ENCODE measurements around the gene PRMT2. TPM values are rescaled to one million over a fixed set of nuclear protein-coding genes. Genes with fewer than 3 reads are reported as not detected.
"Not testable (repeated sequence)": the region's sequence is repeated elsewhere in the genome, so short reads cannot be mapped to it uniquely, and the experiment has no call there.

Gene PRMT2
- total RNA-seq, 1 donor from 2014 or later, result 15.3 TPM

DNA sequence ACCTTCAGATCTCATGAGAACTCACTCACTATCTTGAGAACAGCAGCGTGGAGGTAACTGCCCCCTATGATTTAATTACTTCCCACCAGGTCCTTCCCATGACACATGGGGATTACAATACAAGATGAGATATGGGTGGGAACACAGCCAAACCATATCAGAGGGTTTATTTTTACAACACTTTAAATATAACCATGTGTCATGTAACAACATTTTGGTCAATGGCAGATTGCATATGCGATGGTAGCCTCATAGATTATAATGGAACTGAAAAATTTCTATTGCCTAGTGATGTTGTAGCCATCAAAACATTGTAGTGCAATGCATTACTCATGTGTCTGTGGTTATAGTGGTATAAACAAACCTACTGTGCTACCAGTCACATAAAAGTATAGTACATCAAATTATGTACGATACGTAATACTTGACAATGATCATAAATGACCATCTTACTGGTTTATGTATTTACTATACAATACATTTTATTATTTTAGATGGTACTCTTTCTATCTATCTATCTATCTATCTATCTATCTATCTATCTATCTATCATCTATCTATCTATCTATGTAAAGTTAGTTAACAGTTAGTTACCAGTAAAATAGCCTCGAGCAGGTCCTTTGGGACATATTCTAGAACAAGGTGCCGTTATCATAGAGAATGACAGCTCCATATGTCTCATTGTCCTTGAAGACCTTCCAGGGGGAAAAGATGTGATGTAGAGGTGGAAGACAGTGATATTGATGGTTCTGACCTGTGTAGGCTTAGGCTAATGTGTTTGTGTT, 18.0 kb upstream of the PRMT2 start:
- DNase-seq (ENCODE audit: low spot score) (no peak), ATAC-seq (no peak)

DNA sequence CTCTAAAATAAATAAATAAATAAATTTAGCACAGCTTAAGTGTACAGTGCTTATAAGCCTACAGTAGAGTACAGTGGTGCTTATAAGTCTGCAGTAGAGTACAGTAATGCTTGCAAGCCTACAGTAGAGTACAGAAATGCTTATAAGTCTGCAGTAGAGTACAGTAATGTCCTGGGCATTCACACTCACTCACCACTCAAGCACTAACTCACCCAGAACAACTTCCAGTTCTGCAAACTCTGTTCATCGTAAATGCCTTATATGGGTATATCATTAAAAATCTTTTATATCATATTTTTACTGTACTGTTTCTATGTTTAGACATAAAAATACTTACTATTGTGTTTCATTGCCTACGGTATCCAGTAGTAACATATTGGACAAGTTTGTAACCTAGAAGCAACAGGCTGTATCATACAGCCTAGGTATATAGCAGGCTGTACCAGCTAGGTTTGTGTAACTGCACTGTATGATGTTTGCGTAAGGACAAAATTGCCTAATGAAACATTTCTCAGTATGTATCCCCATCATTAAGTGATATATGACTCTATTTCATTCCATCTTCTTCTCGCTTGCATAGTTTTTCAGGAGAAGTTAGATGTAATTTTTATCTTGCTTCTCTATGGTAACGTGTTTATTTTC, 16.6 kb upstream of the PRMT2 start:
- DNase-seq (ENCODE audit: low spot score), result no peak
- ATAC-seq, result no peak

DNA sequence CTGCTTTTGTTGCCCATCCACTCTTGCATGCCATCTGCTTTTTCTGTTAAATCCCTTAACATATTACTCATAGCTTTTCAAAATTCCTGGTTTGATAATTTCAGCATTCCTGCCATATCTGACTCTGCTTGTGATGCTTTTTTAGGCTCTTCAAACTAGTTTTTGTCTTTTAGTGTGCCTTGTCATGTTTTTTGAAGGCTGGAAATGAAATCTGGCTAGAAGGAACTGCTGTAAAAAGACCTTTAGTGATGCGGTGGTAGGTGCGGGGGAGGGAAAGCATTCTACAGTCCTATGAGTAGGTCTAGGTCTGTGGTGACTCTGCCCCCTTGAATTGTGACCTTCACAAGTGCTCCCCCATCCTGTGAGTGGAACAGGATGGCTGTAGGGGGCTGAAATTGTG, 15.6 kb upstream of the PRMT2 start:
- DNase-seq (ENCODE audit: low spot score) (no peak), ATAC-seq (no peak)

DNA sequence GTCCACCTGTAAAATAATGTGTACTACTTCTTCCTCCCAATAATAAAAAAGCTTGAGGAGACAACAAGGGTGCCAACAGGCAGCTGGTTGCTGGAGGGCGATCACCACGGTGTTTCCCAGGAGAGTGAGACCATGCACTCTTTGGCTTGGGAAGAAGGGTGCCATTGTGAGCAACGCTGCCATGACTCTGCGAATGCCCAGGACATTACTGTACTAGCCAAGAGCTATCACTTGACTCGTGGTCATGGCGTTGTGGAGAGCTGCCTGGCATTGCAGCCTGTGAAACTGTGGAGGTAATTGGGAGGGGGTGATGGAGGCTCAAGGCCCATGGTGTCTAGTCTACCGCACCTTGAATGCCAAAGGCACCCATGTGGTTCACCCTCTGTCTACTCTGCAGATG, 14.6 kb upstream of the PRMT2 start:
- ATAC-seq (no peak), DNase-seq (ENCODE audit: low spot score) (no peak)

DNA sequence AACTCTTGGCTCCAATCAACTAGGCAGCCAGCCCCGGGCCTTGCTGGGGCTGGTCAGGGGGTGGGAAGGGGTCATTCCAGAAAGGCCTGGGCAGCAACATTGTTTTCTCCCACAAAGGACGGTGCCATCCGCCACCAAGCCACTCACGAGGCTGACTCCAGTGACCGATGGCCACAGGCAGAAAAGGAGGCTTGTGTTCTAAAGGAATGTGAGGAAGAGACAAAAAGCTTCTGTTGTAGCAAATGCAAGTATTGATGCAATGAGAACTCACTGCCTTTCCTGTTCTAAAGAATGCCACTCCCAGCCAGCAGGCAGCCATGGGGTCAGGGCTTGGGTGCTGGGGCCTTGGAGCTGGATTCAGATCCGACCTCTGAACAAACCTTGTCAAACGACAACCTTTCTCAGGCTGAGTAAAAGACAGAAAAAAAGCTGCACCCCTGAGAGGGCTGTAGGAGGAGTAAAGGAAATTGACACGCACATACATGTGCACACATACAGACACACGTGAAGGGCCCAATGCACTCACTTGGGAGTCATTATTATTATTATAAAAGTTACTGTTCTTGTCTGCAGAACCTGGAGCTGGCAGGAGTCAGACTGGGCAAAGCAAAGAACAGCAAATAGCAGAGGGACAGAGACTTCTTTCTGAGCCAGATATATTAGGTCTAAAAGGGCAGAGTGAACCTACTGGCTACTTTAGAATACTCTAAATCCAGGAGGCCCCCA, 13.9 kb upstream of the PRMT2 start:
- peak; percentile 78 for ATAC-seq

DNA sequence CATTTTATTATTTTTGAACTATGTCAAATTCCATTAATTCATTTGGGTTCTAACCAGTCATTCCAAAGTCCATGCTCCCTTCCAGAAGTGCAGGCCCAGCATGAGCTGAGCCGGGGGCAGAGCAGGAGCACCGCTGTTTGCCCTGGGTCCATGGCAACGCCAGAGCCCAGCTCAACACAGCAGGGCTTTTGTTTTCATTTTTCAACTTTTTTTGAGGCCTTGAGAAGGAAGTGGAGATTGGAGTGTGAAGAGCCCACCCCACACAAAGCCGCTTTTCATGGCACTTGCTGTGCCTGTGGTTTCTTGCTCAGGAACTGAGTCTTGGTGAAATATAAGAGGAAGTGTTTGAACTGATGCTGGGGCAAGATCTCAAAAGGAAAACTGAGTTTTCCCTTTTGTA, 13.2 kb upstream of the PRMT2 start:
- DNase-seq (ENCODE audit: low spot score) (no peak), ATAC-seq (peak; percentile 94)

More for the DNA sequence above, 13.9 kb upstream of the PRMT2 start:
- DNase-seq (ENCODE audit: low spot score), result no peak

DNA sequence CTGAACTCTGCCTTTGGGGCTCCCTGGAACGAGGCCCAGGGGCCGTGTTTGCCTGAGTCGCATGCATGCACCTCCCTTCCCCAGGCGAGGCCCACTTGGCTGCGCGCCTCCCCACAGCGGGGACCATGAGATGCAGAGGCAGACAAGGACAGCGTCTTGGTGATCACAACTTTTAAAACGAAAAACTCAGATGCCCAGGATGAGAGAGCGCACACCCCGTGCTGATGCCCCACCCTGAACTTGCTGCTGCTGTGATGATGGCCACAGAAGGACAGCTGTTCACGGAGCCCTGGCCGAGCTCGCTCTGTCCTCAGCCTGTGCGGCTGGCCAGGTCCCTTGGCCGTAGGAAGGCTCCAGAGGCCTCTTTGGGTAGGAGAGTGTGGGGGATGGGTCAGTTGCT, 11.4 kb upstream of the PRMT2 start:
- ATAC-seq, result no peak
- DNase-seq (ENCODE audit: low spot score), result no peak

DNA sequence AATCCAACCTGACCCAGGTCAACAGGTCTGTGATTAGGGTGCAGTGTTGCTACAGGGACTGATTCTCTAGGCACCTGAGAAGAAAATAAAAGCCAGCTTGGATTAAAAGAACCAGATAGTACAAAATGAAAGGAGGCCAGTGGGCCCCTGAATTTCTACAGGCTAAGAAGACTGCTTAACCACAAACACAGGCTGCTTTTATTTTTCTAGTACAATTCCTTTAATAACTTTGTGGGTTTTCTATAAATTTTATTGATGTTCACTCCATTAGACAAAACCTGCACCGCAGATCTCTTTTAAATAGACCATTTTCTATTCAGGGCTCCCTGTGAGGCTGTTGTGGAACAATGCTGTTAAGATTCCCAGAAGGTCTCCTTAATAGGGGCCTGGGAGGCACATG, 9.7 kb upstream of the PRMT2 start:
- DNase-seq (ENCODE audit: low spot score) (no peak), ATAC-seq (no peak)

DNA sequence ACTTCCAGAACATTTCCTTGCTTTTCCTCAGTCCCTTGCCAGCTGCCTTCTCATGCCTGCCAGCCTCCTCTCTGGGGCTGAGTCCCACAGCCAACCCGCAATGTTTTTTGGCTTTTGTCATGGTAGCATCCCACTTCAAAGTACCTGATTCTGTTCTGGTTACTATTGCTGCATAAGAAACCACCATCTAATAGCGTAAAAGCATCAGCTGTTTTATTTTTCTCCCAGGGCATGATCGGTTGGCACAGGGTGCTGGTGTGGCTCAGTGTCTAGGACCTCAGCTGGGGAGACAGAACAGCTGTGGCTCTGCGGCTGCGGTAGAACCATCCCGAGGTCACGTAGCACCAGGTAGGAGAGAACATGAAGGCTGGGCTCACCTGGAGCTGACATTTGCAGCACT, 8.9 kb upstream of the PRMT2 start:
- DNase-seq (ENCODE audit: low spot score) (no peak), ATAC-seq (no peak)

DNA sequence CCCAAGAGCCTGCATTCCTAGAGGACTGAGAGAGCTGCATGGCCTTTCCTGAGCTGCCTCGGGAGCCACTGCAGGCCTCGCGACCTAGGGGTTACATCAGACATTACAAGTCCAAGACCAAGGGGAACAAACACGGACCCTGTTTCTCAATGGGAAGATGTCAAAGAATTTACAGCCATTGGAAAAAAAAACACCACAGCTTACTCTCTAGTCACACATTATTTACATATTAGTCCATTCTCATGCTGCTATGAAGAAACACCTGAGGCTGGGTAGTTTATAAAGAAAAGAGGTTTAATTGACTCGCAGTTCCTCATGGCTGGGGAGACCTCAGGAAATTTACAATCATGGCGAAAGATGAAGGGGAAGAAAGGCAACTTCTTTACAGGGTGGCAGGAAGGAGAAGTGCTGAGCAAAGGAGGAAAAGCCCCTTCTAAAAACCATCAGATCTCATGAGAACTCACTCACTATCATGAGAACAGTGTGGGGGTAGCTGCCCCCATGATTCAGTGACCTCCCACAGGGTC, 8.4 kb upstream of the PRMT2 start:
- DNase-seq (ENCODE audit: low spot score) (no peak), ATAC-seq (no peak)

DNA sequence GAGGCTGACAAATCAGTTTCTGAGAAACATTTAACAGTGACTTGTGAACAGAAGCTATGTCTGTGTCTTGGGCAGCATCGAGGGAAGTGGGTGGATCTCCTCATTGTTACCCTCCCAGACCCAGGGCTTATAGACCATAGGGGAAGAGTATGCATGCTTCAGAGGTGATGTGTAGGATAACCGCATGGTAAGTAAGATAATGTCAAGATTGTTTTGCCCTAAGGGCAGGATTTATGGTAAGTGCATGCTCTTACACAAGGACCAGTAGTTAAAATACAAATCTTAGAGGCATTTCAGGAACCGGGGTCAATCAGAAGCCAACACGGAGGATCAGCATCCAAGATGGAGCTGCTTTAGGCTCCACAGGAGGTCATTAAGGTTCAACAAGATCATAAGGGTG, 7.7 kb upstream of the PRMT2 start:
- DNase-seq (ENCODE audit: low spot score) (no peak), ATAC-seq (no peak)

DNA sequence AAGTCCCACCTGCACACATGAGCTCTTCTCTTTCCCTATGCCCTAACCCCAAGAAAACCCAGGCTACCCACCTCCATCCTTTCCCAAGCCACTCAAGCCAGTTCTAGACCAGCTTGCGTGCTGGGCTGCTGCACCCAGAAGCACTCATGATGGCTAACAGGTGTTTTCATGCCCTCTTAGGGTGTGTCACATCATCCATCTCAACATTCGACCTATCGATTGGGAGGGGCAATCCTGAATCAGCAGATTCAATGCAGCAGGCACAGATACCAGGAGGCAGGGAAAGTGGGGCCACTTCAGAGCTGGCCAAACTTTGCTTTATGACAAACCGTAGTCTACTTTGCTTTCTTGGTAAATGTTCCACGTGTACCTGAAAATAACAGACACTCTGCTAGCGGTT, 6.6 kb upstream of the PRMT2 start:
- ATAC-seq, result no peak

DNA sequence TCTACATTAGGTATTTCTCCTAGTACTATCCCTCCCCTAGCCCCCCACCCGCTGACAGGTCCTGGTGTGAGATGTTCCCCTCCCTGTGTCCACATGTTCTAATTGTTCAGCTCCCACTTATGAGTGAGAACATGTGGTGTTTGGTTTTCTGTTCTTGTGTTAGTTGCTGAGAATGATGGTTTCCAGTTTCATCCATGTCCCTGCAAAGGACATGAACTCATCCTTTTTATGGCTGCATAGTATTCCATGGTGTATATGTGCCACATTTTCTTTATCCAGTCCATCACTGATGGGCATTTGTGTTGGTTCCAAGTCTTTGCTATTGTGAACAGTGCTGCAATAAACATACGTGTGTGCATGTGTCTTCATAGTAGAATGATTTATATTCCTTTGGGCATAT, 4.6 kb upstream of the PRMT2 start:
- ATAC-seq; DNase-seq (ENCODE audit: low spot score): not testable (repeated sequence)

More for the DNA sequence above, 6.6 kb upstream of the PRMT2 start:
- DNase-seq (ENCODE audit: low spot score), result no peak

DNA sequence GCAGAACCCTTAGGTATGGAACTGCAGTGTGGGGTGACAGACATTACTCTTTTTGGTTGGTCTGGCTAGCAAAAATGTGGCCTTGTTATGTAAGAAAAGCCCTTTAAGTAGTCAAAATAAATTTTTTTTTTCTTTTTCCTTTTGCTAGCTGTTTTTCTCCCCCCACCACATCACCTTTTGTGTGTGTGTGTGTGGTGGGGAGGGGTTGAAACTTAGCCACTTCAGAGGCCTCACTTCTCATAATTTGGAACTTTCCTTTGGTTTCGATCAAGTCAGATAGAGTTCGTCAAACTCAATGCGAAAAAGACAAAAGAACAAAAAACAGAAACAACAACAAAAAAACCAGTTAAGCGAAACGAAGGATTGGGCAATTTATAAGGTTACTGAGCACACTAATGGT, 1.9 kb upstream of the PRMT2 start:
- no peak for ATAC-seq
- DNase-seq (ENCODE audit: low spot score), result no peak

DNA sequence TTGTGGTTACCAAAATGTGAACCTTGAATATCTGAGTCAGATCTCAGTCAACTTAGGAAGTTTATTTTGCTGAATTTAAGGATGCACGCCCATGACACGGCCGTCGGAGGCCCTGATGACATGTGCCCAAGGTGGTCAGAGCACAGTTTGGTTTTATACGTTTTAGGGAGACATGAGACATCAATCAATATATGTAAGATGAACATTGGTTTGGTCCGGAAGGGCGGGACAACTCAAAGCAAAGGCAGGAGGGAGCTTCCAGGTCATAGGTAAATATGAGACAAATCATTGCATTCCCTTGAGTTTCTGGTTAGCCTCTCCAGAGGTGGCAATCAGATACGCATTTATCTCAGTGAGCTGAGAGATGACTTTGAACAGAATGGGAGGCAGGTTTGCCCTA, 1.0 kb upstream of the PRMT2 start:
- ATAC-seq (no peak), DNase-seq (ENCODE audit: low spot score) (no peak)

DNA sequence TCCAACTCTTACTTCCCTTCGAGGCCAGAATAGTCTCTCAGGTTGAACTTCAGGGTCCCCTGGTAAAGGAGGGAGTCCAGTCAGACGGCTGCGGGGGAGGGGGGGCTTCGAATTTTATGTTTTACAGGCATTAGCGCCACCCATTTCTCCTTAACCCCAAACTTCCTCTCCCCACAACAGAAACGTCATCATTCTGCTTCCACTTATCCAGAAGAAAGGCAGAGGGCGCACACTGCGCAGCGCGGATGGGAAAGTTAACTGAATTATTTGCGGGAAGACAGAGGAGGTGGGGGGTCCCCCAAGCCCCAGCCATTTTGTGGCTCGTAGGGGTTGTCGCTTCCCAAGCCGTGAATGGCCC, 529 bp upstream of the PRMT2 start:
- no peak for DNase-seq (ENCODE audit: low spot score)
- ATAC-seq, result peak; percentile 45

DNA sequence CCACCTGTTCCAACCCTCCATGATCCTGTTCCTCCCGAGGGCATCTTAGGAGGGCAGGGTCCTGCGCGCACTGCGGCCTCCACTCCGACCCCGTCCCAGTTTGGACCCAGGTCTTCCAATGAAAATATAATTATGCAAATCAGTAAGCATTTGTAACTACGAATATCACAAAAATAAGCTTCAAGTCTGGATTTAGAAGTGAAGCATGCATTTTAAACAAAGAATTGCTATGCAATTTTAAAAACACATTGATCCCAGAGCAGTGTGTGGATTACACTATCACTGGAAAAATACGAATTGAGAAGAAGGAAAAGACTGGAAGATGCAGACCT, 673 bp downstream of the PRMT2 start:
- no peak for ATAC-seq
- no peak for DNase-seq (ENCODE audit: low spot score)

DNA sequence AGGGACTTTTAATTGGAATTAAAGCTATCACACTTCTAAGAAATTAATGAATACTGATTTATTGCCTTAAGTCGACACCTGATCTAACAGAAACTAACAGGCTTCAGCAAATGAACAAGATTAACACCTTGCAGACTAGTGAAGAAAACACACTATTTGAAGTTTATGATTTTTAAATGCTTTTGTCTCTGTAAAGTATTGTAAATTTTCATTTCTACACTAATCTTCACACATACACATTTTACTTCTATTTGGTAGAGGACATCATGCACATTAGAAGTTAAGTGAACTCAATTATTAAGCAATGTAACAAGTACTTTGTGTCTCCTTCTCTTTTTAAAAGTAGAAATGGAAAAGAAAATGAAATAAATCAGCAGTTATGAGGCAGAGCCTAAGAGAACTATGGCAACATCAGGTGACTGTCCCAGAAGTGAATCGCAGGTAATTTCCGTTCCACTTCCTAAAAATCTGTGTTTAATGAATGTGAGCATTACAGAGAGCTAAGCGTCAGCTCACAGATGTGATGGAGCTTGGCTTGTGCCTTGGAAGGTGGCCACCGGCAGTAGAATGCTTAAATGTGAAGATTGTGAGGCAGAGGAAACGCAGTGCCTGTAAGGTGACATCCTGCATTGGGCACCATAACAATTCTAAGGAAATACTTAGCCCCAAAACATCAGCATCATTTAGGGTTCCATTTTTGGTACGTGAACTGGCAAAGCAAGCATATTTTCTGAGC, 1.2 kb downstream of the PRMT2 start:
- DNase-seq (ENCODE audit: low spot score) (no peak), ATAC-seq (no peak)

DNA sequence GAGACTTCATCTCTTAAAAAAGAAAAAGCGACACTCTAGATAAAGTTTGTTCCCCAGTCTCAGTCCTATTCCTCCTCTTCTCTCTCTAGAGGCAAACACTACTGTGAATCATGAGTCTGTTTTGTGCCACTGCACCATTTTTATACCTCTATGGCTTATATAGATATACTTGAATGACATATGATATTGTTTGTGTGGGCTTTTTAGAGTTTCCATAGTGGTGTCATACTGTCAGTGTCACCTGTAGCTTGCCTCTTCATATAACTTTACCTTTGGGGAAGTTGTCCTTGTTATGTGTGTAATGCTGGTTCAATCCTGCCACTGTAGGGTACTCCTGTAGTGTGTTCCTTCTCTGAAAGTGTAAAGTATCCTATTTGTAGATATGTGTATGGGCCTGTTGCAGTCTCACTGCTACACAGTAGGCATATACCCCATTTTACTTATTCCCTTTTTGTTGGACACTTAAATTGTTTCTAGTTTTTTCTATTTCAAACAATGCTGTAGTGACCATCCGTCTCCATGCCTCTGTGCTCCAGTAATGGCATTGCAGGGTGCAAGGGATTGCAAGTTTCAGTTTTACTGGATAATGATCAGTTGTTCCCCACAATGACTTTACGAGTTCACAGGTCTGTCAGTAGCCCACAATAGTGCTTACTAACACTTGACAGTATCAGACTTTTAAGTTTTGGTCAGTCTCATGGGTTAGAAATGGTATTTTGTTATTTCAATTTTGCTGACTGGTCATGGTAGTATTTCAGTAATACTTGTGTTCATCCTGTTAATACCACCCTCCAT, 2.7 kb downstream of the PRMT2 start:
- DNase-seq (ENCODE audit: low spot score) (no peak), ATAC-seq (no peak)

Data from left lobe of liver (tissue), 2 donors.